Ramos (cell line): Measurements from ENCODE around the gene UAP1L1.

ENCODE experiments used
- in situ Hi-C: fragments of 300-500 bp; cut with MboI; formaldehyde crosslinking; loops from one replicate; pipeline ENCODE4 v1.14.3; 2022; ENCODE audit warnings: low sequenced_read_pairs; ENCODE audit not compliant: unreplicated experiment

The UAP1L1 gene

DNA sequence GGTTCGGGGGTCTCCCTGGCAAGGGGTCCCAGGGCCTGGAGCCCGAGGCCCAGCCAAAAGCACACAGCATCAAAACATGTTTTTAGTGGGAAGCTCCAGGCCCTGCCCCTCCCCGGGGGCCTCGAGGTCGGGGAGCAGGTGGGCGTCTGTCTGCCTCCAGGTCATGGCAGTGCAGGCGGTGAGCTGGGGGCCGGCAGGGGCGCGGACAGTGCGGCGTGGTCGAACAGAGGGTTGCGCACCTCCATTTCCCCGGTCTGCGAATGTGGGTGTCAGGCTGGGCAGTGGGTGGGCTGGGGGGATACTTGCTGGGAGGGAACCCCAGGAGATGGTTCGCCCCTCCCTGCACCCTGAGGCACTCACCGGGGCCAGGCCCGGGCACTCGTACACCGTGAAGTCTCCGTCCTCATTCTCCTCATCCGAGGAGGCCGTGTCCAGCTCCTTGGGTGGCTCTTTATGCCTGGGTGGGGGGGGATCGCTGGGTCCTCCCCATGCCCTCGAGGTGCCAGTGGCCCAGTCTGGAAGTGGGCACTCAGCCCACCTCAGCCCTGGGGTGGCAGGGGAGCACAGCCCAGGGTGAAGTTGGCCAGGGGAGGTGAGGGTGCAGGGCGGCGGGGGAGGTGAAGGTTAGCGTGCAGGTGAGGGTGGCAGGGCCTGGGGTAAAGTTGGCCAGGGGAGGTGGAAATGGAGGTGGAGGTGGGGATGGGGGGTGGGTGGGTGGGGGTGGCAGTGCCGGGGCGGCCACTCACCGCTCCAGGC lies 37.5 kb upstream of the UAP1L1 start:
- in situ Hi-C loops = loop anchor here (5.0 kb wide), 1 partner anchor 247 kb away; the partner anchor contains the start of gene TMEM141

DNA sequence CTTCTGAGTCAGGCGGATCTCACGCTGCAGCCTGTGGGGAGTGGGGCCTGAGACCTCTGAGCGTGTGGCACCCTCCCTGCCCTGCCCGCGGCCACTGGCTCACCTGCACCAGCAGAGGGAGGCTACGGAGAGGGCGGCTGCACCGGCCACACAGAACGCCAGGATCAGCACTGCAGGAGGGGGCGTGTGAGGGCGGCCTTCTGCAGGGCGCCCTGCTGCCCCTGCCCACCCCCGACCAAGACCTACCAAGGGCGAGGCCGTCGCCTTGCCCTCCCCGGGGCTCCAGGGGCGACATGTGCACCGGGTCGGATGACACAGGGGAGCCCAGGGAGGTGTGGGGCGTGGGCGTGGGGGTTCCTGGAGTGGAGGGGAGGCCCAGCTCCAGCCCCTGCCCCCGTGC lies 36.7 kb upstream of the UAP1L1 start:
- in situ Hi-C loops = no loop called here

DNA sequence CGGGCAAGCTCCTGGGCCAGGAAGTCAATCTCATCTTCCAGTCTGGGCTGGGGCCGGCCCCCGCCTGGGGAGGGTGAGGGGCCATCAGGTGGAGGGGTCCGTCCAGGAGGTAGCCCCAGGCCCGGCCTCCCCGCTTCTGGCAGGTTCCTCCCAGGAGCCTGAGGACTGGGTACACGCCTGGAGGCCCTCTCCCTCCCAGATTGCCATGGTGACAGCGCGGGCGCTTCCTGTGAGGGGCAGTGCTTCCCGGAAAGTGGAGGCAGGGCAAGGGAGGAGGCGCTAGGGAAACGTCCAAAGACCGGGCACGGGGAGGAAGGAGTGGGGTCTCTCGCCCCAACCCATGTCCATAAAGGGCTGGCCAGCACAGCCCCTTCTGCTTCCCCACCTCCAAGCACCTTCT lies 36.2 kb upstream of the UAP1L1 start:
- in situ Hi-C loops = no loop called here

DNA sequence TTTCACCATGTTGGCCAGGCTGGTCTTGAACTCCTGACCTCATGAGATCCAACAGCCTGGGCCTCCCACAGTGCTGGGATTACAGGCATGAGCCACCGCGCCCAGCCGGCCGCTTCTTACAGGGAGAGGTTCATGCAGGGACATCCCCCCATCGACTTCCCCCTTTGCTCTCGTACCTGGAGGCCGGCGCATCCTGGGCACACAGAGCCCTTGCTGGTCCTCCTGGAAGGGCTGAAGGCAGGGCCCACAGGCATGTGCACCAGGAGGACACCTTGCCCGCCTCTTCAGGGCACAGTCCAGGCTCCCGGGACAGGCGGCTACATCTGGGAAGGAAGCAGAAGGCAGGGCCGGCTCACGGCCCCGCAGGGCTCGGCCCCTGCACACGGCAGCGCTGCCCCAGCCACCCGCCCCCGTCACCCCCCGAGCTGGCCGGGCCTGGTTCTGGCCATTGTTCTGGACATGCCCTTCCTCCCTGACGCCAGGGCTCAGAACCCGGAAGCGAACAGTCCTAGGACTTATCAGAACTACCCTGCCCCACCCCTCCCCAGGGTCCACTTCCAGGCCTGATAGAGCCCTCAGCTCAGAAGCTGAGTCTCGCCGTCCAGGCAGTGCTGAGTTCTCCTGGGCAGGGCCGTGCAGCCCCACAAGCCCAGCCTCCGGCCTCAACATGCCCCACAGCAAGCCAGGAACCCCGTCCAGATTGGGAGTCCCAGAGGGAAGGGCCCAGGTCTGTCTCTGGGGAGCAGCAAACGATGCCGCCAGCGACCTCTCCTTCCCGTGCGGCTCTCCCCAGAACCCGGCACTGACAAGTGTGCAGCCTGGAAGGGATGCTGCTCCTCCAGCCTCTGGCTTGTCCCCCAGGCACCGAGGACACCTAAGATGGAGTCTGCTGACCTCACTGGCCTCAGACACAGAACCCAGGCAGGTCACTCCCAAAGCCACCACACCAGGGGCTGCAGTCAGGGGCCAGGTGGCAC lies 34.3 kb upstream of the UAP1L1 start:
- in situ Hi-C loops = no loop called here

DNA sequence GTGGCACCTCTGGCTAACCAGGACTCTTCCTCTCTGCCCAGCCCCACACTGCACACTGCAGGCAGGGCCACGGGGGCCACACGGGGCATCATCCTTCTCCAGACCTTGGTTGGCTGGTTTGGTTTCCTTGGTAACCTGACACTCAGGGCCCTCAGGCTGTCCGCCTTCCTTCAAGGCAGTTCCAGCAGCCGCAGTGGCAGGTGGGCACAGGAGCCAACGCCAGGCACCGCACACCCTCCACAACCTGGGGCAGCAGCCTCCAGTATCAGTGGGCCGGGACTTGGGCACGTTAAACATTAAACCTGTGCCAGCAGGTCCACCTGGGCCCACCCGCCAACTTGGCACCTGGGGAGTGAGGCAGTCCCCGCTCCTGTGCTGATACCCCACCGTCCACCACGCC lies 33.3 kb upstream of the UAP1L1 start:
- in situ Hi-C loops = no loop called here

DNA sequence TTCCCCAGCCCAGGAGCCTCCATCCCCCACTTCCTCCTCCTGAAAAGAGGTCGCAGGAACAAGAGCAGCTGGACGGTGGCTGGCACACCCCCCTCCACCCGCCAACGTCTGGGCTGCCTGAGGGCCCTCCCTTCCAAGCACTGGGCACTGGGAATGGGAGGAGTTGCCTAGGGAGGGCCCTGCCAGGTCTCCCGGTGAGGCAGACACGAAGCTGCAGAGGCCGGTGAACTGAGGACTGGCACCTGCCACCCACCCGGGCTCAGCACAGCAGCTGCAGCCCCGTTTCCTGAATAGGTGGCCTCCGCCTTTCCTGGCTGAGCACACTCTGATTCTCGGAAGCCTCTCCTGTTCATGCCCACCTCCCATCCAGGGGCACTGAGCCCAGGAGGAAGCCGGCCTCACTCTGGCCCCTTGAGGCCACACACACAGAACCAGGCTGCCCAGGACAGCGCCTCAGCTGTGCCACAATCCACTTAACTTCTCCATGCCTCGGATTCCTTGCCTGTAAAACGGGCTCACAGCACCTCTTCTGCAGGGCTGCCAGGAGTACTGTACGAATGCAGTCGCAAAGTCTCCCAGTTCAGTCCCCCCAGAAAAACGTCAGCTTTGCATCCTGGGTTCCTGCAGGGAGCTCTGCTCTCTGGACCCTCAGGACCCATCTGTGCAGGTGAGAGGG lies 32.7 kb upstream of the UAP1L1 start:
- in situ Hi-C loops = loop anchor here (5.0 kb wide), 1 partner anchor 183 kb away; the partner anchor contains the start of genes CYSRT1 and RNF224

DNA sequence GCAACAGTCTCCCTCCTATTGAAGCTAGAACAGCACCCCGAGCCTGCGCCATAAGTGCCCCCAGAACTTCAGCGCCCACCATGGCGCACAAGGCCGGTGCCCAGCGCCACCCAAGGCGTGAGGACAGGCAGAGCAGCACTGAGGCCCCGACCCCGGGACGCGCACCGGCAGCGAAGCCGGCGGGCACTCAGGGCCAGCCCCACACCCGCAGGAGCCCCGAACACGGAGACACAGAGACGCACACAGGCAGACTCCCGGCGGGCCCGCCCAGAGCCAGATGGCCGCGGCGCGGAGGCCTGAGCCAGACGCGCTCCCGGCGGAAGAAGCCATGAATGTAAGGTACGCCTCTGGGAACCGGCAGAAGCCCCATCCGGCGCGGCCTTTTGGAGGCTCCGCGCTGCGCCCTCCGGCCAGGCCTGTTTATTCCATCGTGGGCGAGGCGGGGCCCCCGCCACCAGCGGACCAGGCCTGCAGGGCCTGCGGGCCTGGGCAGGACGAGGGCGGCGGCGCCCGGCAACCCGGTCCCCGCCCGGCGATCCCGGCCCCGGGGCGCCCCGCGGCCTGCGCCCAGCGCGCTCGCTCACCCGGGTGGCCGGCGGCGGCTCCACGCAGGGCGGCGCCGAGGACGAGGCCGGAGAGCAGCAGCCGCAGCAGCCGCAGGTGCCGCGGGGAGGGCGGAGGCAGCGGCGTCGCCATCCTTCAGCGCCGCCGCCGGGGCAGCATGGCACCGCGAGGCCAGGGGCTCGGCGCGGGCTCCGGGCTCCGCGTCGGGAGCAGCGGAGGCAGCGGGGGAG lies 31.8 kb upstream of the UAP1L1 start:
- in situ Hi-C loops = loop anchor here (5.0 kb wide), 1 partner anchor 182 kb away; the partner anchor contains the start of genes CYSRT1 and RNF224

DNA sequence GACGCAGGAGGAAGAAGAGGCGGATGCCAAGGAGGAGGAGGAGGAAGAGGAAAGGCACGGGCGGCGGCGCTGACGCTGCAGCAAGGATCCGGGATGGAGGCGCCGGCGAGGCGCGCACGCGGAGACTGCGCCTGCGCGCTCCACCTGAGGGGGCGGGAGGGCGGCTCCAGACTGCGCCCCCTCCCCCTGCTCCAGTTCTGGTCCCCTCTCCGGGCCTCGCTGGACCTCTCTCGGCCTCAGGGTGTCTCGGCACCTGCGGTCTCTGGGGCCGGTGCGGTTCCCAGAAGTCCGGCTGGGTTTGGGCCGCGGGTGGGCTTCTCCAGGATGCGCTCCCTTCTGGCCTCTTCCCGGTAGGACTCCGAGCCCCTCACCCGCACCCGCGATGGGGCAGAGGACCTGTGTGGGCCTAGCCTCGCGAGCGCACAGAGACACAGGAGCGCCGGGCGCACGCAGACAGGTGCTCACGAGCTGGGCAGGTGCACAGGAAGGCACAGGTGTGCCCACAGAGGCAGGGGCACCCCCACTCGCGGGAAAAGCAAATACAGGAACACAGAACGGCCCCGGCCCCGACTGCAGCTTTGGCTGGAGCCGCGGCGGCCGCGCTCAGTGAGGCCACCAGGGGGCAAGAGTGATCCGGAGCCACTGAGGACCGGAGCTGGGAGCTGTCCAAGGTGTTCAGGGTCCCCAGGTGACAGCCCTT lies 31.1 kb upstream of the UAP1L1 start, which contains the start of gene NPDC1:
Gene NPDC1 (minus strand): TSS at position 90 of the 700 bp plus-strand sequence. CDS start 188 bp downstream, outside the sequence.
- in situ Hi-C loops = loop anchor here (5.0 kb wide), 1 partner anchor 181 kb away; the partner anchor contains the start of genes CYSRT1 and RNF224

DNA sequence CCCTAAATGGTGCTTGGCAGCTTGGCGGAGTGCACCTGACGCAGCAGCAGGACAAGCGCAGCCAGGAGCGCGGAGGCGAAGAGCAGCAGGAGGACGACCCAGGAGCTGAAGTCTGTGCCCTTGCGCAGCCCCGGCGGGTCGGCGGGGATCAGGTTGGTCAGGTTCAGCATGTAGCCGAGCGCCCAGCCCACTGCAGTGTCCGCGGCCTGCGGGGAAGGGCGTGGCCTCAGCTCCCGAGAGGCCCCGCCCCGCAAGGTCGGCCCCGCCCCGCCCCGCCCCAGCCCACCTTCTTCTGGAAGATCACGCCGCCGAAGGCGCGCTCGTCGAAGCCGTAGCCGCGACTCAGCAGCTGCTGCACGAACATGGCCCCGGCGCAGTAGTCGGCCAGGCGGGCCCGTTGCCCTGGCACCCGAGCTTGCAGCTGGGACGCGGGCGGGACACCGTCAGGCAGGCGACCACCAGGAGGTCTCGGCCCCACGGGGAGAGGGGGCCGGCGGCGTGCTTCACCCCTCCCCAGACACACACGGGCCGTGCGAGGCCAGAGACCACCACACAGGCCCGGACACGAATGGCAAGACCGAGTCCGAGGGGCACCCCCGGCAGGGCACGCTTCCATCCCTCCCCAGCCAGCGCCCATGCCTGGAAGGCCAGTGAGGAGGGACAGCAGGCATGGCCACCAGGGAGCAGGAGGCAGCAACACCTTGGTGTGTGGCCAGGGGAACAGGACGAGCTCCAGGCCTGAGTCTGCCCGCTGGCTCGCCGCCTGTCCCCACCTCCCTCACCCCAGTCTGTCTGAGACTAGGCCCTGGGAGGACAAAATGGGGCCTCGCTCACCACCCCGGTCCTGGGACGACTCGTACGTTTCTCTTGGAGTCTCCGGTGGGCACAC lies 28.4 kb upstream of the UAP1L1 start:
- in situ Hi-C loops = loop anchor here (5.0 kb wide), 1 partner anchor 178 kb away; the partner anchor contains the start of genes CYSRT1 and RNF224

DNA sequence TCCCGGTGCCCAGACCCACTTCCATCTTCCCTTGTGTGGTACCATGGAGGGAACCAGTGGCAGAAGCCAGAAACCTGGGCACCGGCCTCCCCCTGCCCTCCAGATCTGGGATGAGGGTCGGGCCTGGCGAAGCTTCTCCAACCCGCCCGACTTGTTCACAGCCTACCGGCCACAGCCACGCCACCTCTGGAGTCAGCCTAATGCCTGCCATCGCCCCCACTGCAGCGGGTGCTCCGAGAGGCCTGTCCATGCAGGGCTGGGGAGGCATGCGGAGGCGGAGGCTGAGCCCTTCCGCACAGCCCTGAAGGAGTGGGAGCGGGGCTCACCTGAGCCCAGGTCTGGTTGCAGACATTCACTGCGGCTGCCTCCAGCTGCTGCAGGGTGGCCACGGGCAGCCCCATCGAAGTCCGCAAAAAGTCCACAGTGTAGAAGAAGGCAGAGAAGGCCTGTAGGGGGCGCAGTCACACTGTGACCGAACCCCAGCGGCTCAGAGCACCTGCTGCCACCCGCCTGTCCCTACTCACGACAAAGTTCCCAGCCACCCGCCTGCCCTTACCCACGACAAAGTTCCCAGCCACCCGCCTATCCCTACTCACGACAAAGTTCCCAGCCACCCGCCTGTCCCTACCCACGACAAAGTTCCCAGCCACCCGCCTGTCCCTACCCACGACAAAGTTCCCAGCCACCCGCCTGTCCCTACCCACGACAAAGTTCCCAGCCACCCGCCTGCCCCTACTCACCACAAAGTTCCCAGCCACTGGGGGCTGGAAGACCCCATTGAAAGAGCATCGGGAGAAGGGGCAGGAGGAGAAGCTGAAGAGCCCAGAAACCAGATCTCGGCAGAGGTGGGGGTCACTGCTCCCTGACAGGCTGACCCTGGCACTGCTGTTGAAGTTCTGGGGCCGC lies 27.5 kb upstream of the UAP1L1 start:
- in situ Hi-C loops = loop anchor here (5.0 to 25.0 kb wide), 2 partner anchors 178 to 388 kb away; partner anchors contain the start of genes CYSRT1, ENTPD8 and RNF224

DNA sequence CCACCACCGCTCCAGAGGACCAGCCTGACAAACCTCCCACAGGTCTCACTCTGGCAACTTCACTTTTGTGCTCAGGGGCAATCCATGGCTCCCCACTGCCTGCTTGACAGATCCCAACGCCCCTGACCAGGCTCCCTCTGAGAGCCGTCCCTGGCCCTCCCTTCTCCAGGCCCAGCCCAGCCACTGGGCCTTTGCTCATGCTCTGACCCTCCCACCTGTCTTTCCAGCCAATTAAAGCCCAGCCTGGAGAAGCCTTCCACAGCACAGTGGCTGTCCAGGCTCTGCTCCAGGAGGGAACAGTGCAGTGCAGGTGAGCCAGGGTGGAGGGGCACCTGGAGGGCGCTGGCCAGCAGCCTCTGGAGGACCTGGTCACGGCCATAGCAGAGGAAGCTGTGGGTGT lies 26.7 kb upstream of the UAP1L1 start:
- in situ Hi-C loops = loop anchor here (25.0 kb wide), 1 partner anchor 387 kb away; the partner anchor contains the start of gene ENTPD8

DNA sequence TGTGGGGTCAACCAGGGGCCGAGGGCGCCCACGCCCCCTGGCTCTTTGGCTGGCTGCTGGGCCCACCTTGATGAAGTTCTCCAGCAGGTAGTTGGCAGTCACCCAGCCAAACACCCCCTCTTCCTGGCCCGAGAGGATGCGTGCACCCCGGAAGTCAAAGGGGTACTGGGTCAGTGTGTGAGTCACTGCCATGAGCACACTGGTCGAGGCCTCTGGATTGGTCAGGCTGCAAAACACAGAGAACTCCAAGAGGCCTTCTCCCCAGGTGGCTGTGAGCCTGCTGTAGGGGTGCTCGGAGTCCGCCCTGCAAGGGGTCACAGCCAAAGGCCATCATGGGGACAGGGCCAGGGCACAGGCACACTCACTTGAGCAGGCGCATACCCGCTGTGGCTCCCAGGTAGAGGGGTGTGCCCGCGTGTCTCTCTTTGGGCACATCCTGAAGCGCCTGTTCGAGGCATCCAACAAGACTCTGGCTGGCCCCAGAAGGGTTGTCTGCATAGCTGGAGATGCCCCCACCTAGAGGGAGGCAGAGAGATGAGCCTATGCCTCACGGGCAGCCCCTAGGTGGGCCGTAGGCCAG lies 26.1 kb upstream of the UAP1L1 start:
- in situ Hi-C loops = loop anchor here (25.0 kb wide), 1 partner anchor 386 kb away; the partner anchor contains the start of gene ENTPD8

DNA sequence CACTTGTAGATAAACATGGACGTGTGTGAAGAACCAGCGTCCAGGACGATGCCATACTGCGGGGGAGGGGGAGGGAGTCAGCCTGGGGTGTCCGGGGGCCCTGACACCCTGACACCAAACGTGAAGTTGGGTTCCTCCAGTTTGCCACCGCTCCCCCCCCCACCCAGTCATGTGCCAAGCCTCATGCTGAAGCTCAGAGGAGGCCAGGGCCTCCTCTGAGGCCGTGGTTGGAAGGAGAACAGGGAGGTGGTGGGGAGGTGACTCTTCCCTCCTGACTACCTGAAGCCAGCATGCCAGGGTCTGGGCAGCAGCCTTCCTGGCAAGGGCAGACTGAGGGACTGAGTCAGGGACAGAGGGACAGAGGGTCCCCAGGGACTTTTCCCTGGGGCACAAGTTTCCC lies 25.0 kb upstream of the UAP1L1 start:
- in situ Hi-C loops = loop anchor here (25.0 kb wide), 1 partner anchor 385 kb away; the partner anchor contains the start of gene ENTPD8

DNA sequence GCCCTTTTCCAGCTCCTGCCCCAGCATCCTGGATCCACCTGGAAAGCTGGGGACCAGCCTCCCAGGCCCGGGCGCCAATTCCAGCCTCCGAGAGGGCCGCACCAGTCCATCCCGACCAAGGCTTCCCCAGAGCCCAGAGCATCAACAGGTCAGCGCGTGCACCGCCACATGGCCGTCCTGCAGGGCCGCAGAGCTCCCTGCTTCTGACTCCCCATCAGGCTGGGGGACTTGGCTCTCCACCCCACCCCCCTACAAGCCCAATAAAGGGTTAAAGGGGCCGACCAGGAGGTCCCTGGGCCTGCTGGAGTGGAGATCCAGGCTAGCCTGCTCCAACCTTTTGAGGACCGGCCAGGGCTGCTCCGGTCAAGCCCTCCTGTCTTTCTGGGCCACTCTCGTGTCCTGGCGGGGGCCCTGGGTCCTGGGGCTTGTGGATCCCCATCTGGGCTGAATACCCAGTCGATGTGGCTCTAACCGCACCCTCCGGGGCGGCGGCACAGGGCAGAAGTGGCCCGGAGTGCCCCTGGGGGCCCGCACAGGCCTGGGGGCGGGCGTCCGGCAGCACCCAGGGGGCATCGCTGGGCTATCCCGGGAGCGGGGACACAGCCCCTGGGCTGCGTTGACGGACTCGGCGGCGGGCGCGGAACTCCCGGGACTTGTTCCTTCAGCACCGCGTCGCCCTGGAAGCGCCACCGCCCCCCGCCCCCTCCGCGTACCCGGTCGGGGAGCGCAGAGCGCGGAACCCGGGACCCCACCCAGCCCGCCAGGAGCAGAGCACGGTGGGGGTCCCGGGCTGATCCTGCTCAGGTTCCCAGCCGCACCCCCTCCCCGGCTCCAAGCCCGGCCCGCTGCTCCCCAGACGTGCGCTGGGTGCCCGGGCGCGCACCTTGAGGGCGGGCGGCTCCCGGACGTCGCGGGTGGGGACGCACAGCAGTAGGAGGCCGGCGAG lies 24.0 kb upstream of the UAP1L1 start:
- in situ Hi-C loops = loop anchor here (25.0 kb wide), 1 partner anchor 384 kb away; the partner anchor contains the start of gene ENTPD8
